Activated naive CD4-positive, alpha-beta T cell treated with Interleukin-2 at 50 U/mL for 16 hours (primary cell): Measurements from ENCODE around the gene PIGH.

ENCODE experiments used
- DNase-seq: peaks from one replicate; pipeline ENCODE4 v3.0.0-alpha.2; 2020

PIGH gene

GRCh38 chr14:67573228-67574010 is 26.6 kb downstream of the PIGH start:
- no peak for DNase-seq

GRCh38 chr14:67572608-67573007 is 27.5 kb downstream of the PIGH start:
- DNase-seq, result no peak

- DNase-seq, result no peak
These were observed 28.1 kb downstream of the PIGH start for GRCh38 chr14:67571991-67572323.

GRCh38 chr14:67571275-67571990 is 28.6 kb downstream of the PIGH start:
- peak; percentile 70 for DNase-seq

GRCh38 chr14:67570453-67570852 is 29.6 kb downstream of the PIGH start:
- DNase-seq, result no peak

GRCh38 chr14:67569651-67570290 is 30.3 kb downstream of the PIGH start:
- no peak for DNase-seq

- DNase-seq, result no peak
These were observed 30.9 kb downstream of the PIGH start for GRCh38 chr14:67569011-67569650.

- DNase-seq, result no peak
These were observed 32.4 kb downstream of the PIGH start for GRCh38 chr14:67567654-67568053.

- no peak for DNase-seq
These were observed 33.2 kb downstream of the PIGH start for GRCh38 chr14:67566908-67567307.

GRCh38 chr14:67564236-67564635 is 35.8 kb downstream of the PIGH start:
- DNase-seq, result no peak

- no peak for DNase-seq
These were observed 37.3 kb downstream of the PIGH start for GRCh38 chr14:67562776-67563150.

GRCh38 chr14:67562025-67562775 is 37.9 kb downstream of the PIGH start:
- no peak for DNase-seq

GRCh38 chr14:67559639-67560038 is 40.4 kb downstream of the PIGH start:
- DNase-seq, result no peak

- no peak for DNase-seq
These were observed 42.4 kb downstream of the PIGH start for GRCh38 chr14:67557656-67558055.

GRCh38 chr14:67557118-67557517 is 43.0 kb downstream of the PIGH start:
- no peak for DNase-seq

GRCh38 chr14:67556671-67557070 is 43.4 kb downstream of the PIGH start:
- no peak for DNase-seq

- no peak for DNase-seq
These were observed 44.5 kb downstream of the PIGH start for GRCh38 chr14:67555518-67556090.

GRCh38 chr14:67554341-67554740 is 45.7 kb downstream of the PIGH start:
- no peak for DNase-seq

GRCh38 chr14:67553547-67553946 is 46.5 kb downstream of the PIGH start:
- no peak for DNase-seq

GRCh38 chr14:67551940-67552339 is 48.1 kb downstream of the PIGH start:
- no peak for DNase-seq

- no peak for DNase-seq
These were observed 48.9 kb downstream of the PIGH start for GRCh38 chr14:67551123-67551522.

- no peak for DNase-seq
These were observed 50.3 kb downstream of the PIGH start for GRCh38 chr14:67549734-67550133.
